AG08396 (cell line): ENCODE results near the gene ZCCHC2.

Experiments used
- DNase-seq: peaks from one replicate; pipeline ENCODE4 v3.0.0; 2012; ENCODE audit warnings: low spot score, mixed read lengths

The ZCCHC2 gene

GRCh38 chr18:62522504-62523254 lies at the start of gene ZCCHC2:
ZCCHC2 (plus strand) TSS chr18:62523025; CDS start chr18:62523425, 400 bp downstream.
- DNase-seq, result peak; percentile 97

- DNase-seq, result no peak
Observed at GRCh38 chr18:62479574-62479973, 43.3 kb upstream of the ZCCHC2 start.

GRCh38 chr18:62480927-62481326 lies 41.9 kb upstream of the ZCCHC2 start:
- DNase-seq, result no peak

GRCh38 chr18:62484941-62485340 lies 37.9 kb upstream of the ZCCHC2 start:
- no peak for DNase-seq

GRCh38 chr18:62485684-62486083 lies 37.1 kb upstream of the ZCCHC2 start:
- peak; percentile 59 for DNase-seq

GRCh38 chr18:62486290-62486964 lies 36.4 kb upstream of the ZCCHC2 start:
- no peak for DNase-seq

- no peak for DNase-seq
Observed at GRCh38 chr18:62487161-62487560, 35.7 kb upstream of the ZCCHC2 start.

- DNase-seq, result no peak
Observed at GRCh38 chr18:62490967-62491695, 31.7 kb upstream of the ZCCHC2 start.

GRCh38 chr18:62493033-62493862 lies 29.6 kb upstream of the ZCCHC2 start:
- DNase-seq, result no peak

GRCh38 chr18:62494764-62495163 lies 28.1 kb upstream of the ZCCHC2 start:
- no peak for DNase-seq

- no peak for DNase-seq
Observed at GRCh38 chr18:62496262-62496661, 26.6 kb upstream of the ZCCHC2 start.

- DNase-seq, result no peak
Observed at GRCh38 chr18:62497190-62497772, 25.5 kb upstream of the ZCCHC2 start.

- no peak for DNase-seq
Observed at GRCh38 chr18:62498616-62499262, 24.1 kb upstream of the ZCCHC2 start.

GRCh38 chr18:62499263-62499650 lies 23.6 kb upstream of the ZCCHC2 start:
- no peak for DNase-seq

- no peak for DNase-seq
Observed at GRCh38 chr18:62500174-62500573, 22.7 kb upstream of the ZCCHC2 start.

- DNase-seq, result no peak
Observed at GRCh38 chr18:62500966-62501591, 21.7 kb upstream of the ZCCHC2 start.

- DNase-seq, result no peak
Observed at GRCh38 chr18:62505669-62506494, 16.9 kb upstream of the ZCCHC2 start.

- DNase-seq, result no peak
Observed at GRCh38 chr18:62506495-62507143, 16.2 kb upstream of the ZCCHC2 start.

GRCh38 chr18:62509779-62510178 lies 13.0 kb upstream of the ZCCHC2 start:
- no peak for DNase-seq
